Muscle of leg (tissue), 11 donors: ENCODE measurements around the gene MVK. TPM values are rescaled to one million over a fixed set of nuclear protein-coding genes. Genes with fewer than 3 reads are reported as not detected.

ENCODE experiments used
- DNase-seq: peaks from one replicate; pipeline ENCODE4 v3.0.0; 2013
- H3K27ac ChIP-seq: one replicate; pipeline ENCODE4 v1.5.1; 2013; ENCODE audit warnings: mild to moderate bottlenecking, low read length, control low read depth
- H3K27me3 ChIP-seq: one replicate; pipeline ENCODE4 v1.6.1; 2013; ENCODE audit warnings: low read length; ENCODE audit not compliant: control insufficient read depth, insufficient read depth
- H3K36me3 ChIP-seq: one replicate; pipeline ENCODE4 v1.6.1; 2013; ENCODE audit warnings: low read length; ENCODE audit not compliant: control insufficient read depth, insufficient read depth
- H3K4me1 ChIP-seq: one replicate; pipeline ENCODE4 v1.6.1; 2013; ENCODE audit warnings: low read length; ENCODE audit not compliant: control insufficient read depth, insufficient read depth
- H3K4me3 ChIP-seq: one replicate; pipeline ENCODE4 v1.5.1; 2013; ENCODE audit warnings: low read length, control low read depth
- H3K9me3 ChIP-seq: replicated peaks from 2 replicates; pipeline ENCODE4 v1.6.1; 2013; ENCODE audit warnings: low read depth, low read length; ENCODE audit not compliant: control insufficient read depth
- WGBS: methylation state at CpG from one replicate; pipeline ENCODE4 v1.1.5; 2013; ENCODE audit warnings: missing lambda C conversion rate; ENCODE audit not compliant: insufficient coverage; 5-methylcytosine and 5-hydroxymethylcytosine counted together
- polyA plus RNA-seq, 8 donors: library from polyadenylated mRNA; unstranded; fragments of 120-200 nt; gene quantifications; one replicate each; pipeline versions ENCODE4 v1.2.1 to v1.2.3, GENCODE V29; 2013; ENCODE audit warnings: inconsistent platforms in 1 of 8, low replicate concordance in 1 of 8; ENCODE audit not compliant: insufficient read length in 8 of 8, insufficient read depth in 1 of 8
- total RNA-seq: library from RNA; stranded (reverse); fragments of 120-200 nt; gene quantifications from one replicate; pipeline ENCODE4 v1.2.4, GENCODE V29; 2013

Gene MVK
- total and polyA plus RNA-seq, 9 donors: 12.6 to 18.4 (median 16.5) TPM

DNA sequence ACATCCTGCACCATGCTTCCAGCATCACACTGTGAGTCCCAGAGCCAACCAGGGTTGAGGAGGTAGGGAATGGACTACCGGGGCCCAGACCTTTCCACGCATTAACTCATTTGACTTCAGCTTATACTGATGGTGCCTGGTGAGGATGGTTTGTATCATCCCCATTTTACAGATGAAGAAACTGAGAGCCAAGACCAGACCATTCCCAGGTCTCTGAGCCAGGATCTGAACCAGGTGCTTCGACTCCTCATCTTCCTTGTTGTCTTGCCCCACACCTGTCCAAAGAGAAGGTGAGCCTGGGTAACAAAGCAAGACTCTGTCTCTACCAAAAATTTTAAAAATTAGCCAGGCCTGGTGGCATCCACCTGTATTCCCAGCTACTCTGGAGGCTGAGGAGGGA, 64.4 kb downstream of the MVK start:
- no peaks in the 10 kb centered on the region for H3K4me1 ChIP-seq
- H3K27me3 ChIP-seq: peaks cover 7% of the 10 kb centered on the region
- H3K4me3 ChIP-seq: no peak overlapping the region
- no peaks in the 10 kb centered on the region for H3K9me3 ChIP-seq
- WGBS: no CpG with 5 or more reads among the region's 3 CpGs
- H3K36me3 ChIP-seq: no peaks in the 10 kb centered on the region
- DNase-seq: no peak
- no peak overlapping the region for H3K27ac ChIP-seq

DNA sequence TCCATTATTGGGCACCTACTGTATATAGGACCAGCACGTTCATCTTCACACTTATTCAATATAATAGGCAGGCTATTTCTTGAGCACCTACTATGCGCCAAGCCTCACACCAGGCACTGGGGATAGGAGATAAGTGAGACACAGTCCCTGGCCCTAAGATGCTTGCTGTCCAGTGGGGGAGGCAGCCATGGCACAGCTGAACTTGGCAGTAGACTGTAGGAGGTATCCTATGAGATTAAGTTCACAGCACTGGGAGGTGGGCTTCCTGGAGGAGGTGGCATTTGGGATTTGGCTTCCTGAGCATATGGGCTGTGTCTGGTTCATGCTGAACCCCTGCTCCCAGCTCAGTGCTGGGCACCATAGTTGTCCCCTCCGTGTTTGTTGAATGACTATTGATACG, 65.1 kb downstream of the MVK start:
- Histone ChIP-seq H3K36me3 (no peaks in the 10 kb centered on the region), H3K4me1 (no peaks in the 10 kb centered on the region), H3K4me3 (no peak overlapping the region), H3K27me3 (peaks cover 7% of the 10 kb centered on the region), H3K9me3 (no peaks in the 10 kb centered on the region), H3K27ac (no peak overlapping the region)
- no peak for DNase-seq
- no CpG with 5 or more reads among the region's 4 CpGs for WGBS

DNA sequence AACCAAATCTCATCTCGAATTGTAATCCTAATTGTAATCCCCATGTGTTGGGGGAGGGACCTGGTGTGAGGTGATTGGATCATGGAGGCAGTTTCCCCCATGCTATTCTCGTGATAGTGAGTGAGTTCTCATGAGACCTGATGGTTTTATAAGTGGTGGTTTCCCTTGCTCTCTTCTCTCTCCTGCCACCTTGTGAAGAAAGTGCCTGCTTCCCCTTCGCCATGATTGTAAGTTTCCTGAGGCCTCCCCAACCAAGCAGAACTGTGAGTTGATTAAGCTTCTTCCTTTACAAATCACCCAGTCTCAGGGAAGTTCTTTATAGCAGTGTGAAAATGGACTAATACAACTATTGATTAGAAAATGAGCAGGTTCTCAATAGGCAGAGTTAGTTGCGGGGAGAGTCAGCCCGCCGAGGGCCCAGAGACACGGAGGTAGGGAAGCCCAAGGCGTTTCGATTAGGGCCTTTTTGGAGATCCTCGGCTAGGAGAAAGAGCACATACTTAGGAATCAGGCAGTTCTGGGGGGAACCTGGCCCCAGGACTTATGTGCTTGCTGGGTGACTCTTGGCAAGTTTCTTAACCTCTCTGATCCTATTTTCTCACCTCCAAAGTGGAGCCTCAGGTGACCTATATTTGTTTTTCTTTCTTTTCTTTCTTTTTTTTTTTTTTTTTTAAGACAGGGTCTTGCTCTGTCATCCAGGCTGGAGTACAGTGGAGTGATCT, 65.7 kb downstream of the MVK start:
- WGBS: 80% methylated on average over 7 of the region's 10 CpGs
- Histone ChIP-seq H3K27ac (no peak overlapping the region), H3K36me3 (no peaks in the 10 kb centered on the region), H3K4me3 (no peak overlapping the region), H3K4me1 (no peaks in the 10 kb centered on the region), H3K27me3 (peaks cover 7% of the 10 kb centered on the region), H3K9me3 (no peaks in the 10 kb centered on the region)
- no peak for DNase-seq

DNA sequence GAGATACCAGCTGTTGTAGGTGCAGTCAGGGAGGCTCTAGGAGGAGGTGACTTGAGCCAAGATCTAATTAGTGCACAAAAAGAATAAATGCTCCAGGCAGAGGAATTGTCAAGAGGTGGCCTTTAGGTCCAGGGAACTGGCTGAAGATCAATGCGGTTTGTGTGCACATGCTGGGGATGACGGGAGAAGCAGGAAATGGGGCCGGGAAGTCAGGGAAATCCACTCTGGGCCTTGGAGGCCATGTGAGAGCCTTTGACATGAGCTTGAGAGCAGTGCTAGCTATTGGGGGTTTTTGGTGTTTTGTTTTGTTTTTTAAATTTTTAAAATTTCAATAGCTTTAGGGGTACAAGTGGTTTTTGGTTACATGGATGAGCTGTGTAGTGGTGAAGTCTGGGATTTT, 67.4 kb downstream of the MVK start:
- no peak for DNase-seq
- no peaks in the 10 kb centered on the region for H3K4me1 ChIP-seq
- 11% methylated on average over 3 of the region's 3 CpGs for WGBS
- no peaks in the 10 kb centered on the region for H3K36me3 ChIP-seq
- no peaks in the 10 kb centered on the region for H3K9me3 ChIP-seq
- no peak overlapping the region for H3K4me3 ChIP-seq
- peaks cover 17% of the 10 kb centered on the region for H3K27me3 ChIP-seq
- no peak overlapping the region for H3K27ac ChIP-seq

DNA sequence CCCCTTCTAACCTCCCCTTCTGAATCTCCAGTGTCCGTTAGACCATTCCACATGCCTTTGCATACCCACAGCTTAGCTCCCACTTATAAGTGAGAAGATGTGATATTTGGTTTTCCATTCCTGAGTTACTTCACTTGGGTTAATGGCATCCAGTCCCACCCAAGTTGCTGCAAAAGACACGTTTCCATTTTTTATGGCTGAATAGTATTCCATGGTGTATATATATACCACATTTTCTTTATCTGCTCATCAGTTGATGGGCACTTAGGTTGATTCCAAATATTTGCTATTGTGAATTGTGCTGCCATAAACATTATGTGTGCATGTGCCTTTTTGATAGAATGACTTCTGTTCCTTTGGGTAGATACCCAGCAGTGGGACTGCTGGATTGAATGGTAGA, 67.8 kb downstream of the MVK start:
- Histone ChIP-seq H3K36me3 (no peaks in the 10 kb centered on the region), H3K4me3 (no peak overlapping the region), H3K27ac (no peak overlapping the region), H3K4me1 (no peaks in the 10 kb centered on the region), H3K27me3 (peaks cover 17% of the 10 kb centered on the region), H3K9me3 (no peaks in the 10 kb centered on the region)
- DNase-seq: no peak
- WGBS: no CpG with 5 or more reads among the region's 2 CpGs

DNA sequence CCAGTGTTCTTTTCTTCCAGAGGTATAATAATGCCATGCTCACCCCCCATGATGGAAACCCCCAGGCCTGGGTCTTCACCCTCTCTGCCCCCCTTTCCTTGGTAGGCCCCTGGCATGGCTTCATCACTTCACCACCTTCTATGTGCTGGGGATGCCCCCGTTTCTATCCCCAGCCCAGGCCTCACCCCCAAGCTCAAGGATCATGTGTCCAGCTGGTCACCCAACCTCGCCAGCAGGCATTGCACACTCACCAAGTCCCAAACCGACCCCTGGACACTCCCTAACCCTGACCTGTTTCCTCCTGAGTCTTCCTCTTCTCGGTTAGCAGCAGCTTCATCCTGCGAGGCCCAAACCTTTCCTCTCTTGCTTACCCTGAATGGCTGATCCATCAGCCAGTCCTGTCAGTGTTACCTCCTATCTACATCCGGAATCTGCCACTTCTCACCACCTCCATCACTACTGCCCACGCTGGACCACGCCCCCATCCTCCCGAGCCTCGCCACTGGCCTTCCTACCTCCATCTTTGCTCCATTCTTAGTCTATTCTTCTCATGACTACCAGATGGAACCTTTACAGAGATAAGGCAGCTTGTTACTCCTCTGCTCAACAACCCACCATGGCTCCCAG, 69.0 kb downstream of the MVK start:
- H3K27me3 ChIP-seq: peaks cover 17% of the 10 kb centered on the region

DNA sequence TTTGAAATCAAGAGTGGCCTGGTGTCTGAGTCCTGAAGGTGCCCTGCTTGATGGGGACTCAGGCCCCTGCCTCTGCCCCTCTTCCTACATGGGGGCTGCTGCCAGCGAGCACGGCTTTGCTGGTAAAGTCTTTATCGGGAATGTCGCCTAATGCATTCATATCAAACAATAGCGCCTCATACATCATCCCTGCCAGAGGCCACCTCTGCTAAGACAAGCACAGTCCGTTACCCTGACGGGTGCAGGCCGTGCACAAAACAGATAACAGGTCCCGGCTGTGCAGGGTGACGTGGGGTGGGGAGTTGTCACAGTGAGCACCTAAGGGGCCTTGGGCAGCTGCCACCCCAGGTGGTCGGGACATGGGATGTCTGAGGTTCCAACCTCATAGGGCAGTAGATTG, 71.6 kb downstream of the MVK start:
- Histone ChIP-seq H3K27ac (no peak overlapping the region), H3K4me1 (no peaks in the 10 kb centered on the region), H3K27me3 (peaks cover 17% of the 10 kb centered on the region), H3K4me3 (no peak overlapping the region), H3K9me3 (no peaks in the 10 kb centered on the region), H3K36me3 (no peaks in the 10 kb centered on the region)
- WGBS: 62% methylated on average over 10 of the region's 11 CpGs
- DNase-seq: no peak

More for the DNA sequence above, 69.0 kb downstream of the MVK start:
- no peak for DNase-seq
- Histone ChIP-seq H3K36me3 (no peaks in the 10 kb centered on the region), H3K9me3 (no peaks in the 10 kb centered on the region), H3K4me3 (no peak overlapping the region), H3K27ac (no peak overlapping the region), H3K4me1 (no peaks in the 10 kb centered on the region)
- WGBS: 64% methylated on average over 10 of the region's 10 CpGs

DNA sequence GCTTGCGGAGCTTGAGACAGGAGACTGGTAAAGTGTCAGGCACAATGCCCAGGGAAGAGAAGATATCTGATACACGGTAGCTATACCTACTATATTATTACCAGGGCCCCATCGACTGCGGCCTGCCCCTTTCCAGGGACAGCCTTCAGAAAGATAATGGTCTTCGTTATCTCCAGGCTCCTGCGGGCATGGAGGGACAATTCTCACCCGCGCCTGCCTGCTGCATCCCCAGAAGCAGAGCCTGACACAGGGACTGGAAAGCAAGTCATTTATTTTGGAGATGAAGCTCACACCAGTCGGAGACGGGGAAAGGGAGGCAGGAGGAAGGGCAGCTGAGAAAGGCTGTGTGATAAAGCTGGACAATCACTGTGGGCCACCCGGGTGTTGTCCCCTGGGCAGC, 72.1 kb downstream of the MVK start:
- WGBS: 78% methylated on average over 7 of the region's 11 CpGs
- peaks cover 17% of the 10 kb centered on the region for H3K27me3 ChIP-seq
- no peaks in the 10 kb centered on the region for H3K4me1 ChIP-seq
- no peak overlapping the region for H3K4me3 ChIP-seq
- no peak overlapping the region for H3K27ac ChIP-seq
- no peaks in the 10 kb centered on the region for H3K9me3 ChIP-seq
- H3K36me3 ChIP-seq: no peaks in the 10 kb centered on the region
- no peak for DNase-seq

Other genes with a start within 250 kb of the MVK start
- not detected for gene MYO1H, start 225.9 kb upstream of the MVK start, total RNA-seq
- gene MYO1H, start 225.9 kb upstream of the MVK start, polyA plus RNA-seq: under 1 TPM in 7 of 8 donors, not detected in 1; 0.04 to 0.35 (median 0.14) TPM
- 10.0 TPM for gene KCTD10, start 96.5 kb upstream of the MVK start, total RNA-seq
- 10 to 100 TPM; 25.4 to 35.8 (median 28.2) TPM for gene KCTD10, start 96.5 kb upstream of the MVK start, polyA plus RNA-seq
- gene UBE3B, start 96.2 kb upstream of the MVK start, total RNA-seq: 19.4 TPM
- 10 to 100 TPM; 19.6 to 28.0 (median 22.0) TPM for gene UBE3B, start 96.2 kb upstream of the MVK start, polyA plus RNA-seq
- gene MMAB, start 290 bp upstream of the MVK start, total RNA-seq: 36.4 TPM
- 10 to 100 TPM; 23.1 to 33.0 (median 28.2) TPM for gene MMAB, start 290 bp upstream of the MVK start, polyA plus RNA-seq
- gene FAM222A, start 140.0 kb downstream of the MVK start, total RNA-seq: 4.7 TPM
- 1 to 10 TPM; 5.0 to 9.3 (median 6.3) TPM for gene FAM222A, start 140.0 kb downstream of the MVK start, polyA plus RNA-seq